Upper lobe of left lung (tissue), 6 donors: Measurements from ENCODE around the gene FGF14. TPM values are rescaled to one million over a fixed set of nuclear protein-coding genes. Genes with fewer than 3 reads are reported as not detected.

ENCODE experiments used
- ATAC-seq, 2 donors: fragments of 200-7000 bp; cut with Tn5 transposase; one replicate each; pipeline ENCODE4 v1.9.1; 2022; ENCODE audit warnings: mild to moderate bottlenecking in 2 of 2, moderate library complexity in 2 of 2; ENCODE audit not compliant: low FRiP score in 2 of 2
- DNase-seq, 2 donors: peaks; one replicate each; pipeline ENCODE4 v3.0.0-alpha.2; 2019 to 2020
- H3K27ac ChIP-seq, 4 donors: fragments of 200-600 bp; sonication (generic); one replicate each; pipeline ENCODE4 v1.5.1; 2016 to 2019
- H3K27me3 ChIP-seq, 4 donors: fragments of 200-600 bp; sonication (generic); one replicate each; pipeline ENCODE4 v1.5.1; 2017 to 2019
- H3K36me3 ChIP-seq, 4 donors: fragments of 200-600 bp; sonication (generic); one replicate each; pipeline ENCODE4 v1.5.1; 2016 to 2019
- H3K4me1 ChIP-seq, 4 donors: fragments of 200-600 bp; sonication (generic); one replicate each; pipeline ENCODE4 v1.5.1; 2018 to 2019
- H3K4me3 ChIP-seq, 4 donors: fragments of 200-600 bp; sonication (generic); one replicate each; pipeline ENCODE4 v1.5.1; 2017 to 2019; ENCODE audit warnings: mild to moderate bottlenecking in 2 of 4, moderate library complexity in 1 of 4
- H3K9me3 ChIP-seq, 4 donors: fragments of 200-600 bp; sonication (generic); one replicate each; pipeline ENCODE4 v1.5.1; 2018 to 2019
- EP300 ChIP-seq, 4 donors: sonication (generic); formaldehyde crosslinking; IDR thresholded peaks; one replicate each; pipeline ENCODE4 v1.5.1; 2017; ENCODE audit warnings: antibody characterized with exemption in 4 of 4, control low read depth in 2 of 4
- POLR2A ChIP-seq, 4 donors: fragments of 450-650 bp; IDR thresholded peaks; one replicate each; pipeline ENCODE4 v1.5.1; 2016 to 2017; ENCODE audit warnings: antibody characterized with exemption in 4 of 4, mild to moderate bottlenecking in 2 of 4
- POLR2AphosphoS5 ChIP-seq, 2 donors: sonication (generic); formaldehyde crosslinking; IDR thresholded peaks; one replicate each; pipeline ENCODE4 v1.5.1; 2017; ENCODE audit warnings: antibody characterized with exemption in 2 of 2
- WGBS, 2 donors: methylation state at CpG; one replicate each; pipeline ENCODE4 v1.1.5; 2017 to 2018; 5-methylcytosine and 5-hydroxymethylcytosine counted together
- total RNA-seq, 6 donors: library from RNA; depleted of rRNA in 4 of 6; stranded (reverse); fragments of >200 nt in 4 of 6; gene quantifications; one replicate each; pipeline versions ENCODE4 v1.1.0 to v1.2.1, GENCODE V29; 2016 to 2021
- TF ChIP-seq, protein P1 (sequence below), 6 experiments: fragments of 450-650 bp in 4 of 6; fragments of 200-600 bp in 2 of 6; sonication (generic) in 2 of 6; IDR thresholded peaks; one replicate each; pipeline ENCODE4 v1.5.1; 2016 to 2019; ENCODE audit warnings: antibody characterized with exemption in 6 of 6
- donor health status: DM: no; HTN: no; CAD: no; lungs with moderate emphysema.
- donor health status: DM: no; HTN: yes; CAD: no; lungs with severe emphysema.

The FGF14 gene
- total RNA-seq, 6 donors from 2014 or later: 0.80 to 8.4 (median 4.1) TPM

DNA sequence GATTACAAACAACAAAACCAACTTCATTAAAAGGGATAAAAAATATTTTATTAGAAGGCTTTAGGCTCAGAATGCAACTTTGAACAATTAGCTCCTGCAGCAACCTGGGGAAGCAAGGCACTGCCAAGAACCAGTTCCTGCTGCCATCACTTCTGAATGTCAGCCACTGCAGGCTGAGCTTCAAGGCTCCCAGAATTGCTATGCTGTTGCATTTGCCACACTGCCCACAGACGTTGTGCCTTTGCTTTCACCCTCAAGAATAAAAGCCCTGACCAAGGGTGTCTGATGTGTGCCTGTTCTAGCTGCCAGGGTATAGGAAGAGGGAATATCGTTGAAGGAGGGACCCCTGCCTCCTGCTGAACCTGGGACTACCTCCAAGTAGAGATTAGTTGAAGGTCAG is 711.0 kb downstream of the FGF14 start:
- ATAC-seq (no peak), DNase-seq (no peak)
- TF ChIP-seq POLR2A (IDR thresholded peaks at IDR 0.05) (no peak), EP300 (IDR thresholded peaks at IDR 0.05) (no peak), POLR2AphosphoS5 (IDR thresholded peaks at IDR 0.05) (no peak)
- TF ChIP-seq, protein P1, sequence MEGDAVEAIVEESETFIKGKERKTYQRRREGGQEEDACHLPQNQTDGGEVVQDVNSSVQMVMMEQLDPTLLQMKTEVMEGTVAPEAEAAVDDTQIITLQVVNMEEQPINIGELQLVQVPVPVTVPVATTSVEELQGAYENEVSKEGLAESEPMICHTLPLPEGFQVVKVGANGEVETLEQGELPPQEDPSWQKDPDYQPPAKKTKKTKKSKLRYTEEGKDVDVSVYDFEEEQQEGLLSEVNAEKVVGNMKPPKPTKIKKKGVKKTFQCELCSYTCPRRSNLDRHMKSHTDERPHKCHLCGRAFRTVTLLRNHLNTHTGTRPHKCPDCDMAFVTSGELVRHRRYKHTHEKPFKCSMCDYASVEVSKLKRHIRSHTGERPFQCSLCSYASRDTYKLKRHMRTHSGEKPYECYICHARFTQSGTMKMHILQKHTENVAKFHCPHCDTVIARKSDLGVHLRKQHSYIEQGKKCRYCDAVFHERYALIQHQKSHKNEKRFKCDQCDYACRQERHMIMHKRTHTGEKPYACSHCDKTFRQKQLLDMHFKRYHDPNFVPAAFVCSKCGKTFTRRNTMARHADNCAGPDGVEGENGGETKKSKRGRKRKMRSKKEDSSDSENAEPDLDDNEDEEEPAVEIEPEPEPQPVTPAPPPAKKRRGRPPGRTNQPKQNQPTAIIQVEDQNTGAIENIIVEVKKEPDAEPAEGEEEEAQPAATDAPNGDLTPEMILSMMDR (IDR thresholded peaks at IDR 0.05): no peak
- no peaks in the 10 kb centered on the region for H3K9me3 ChIP-seq
- H3K27me3 ChIP-seq: no peaks in the 10 kb centered on the region
- no peaks in the 10 kb centered on the region for H3K36me3 ChIP-seq
- 47 to 69% methylated on average over 2 of the region's 2 CpGs for WGBS, 2 donors
- H3K27ac ChIP-seq: no peak overlapping the region
- H3K4me1 ChIP-seq: no peaks in the 10 kb centered on the region
- H3K4me3 ChIP-seq: no peak overlapping the region

DNA sequence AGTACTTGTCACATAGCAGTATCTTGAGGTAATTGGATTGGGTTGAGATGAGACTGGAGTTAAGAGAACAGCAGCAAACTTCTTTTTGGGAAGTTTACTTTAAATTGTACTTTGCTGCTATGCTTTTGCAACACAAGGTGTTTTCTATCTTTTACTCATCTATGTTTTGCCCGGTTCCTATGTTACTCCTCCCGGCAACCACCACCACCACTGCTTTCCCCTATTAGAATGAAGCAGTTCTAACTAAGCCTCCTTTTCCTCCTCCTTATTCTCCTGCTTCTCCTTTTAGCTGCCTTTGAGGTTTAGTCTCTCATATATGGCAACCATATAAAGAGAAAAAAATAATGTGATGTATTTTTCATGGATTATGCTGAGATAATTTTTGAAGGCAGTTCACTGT is 715.8 kb downstream of the FGF14 start:
- WGBS, 2 donors: 83 to 92% methylated on average over 2 of the region's 2 CpGs
- H3K27ac ChIP-seq: no peak overlapping the region
- no peaks in the 10 kb centered on the region for H3K36me3 ChIP-seq
- no peaks in the 10 kb centered on the region for H3K9me3 ChIP-seq
- H3K4me1 ChIP-seq: no peaks in the 10 kb centered on the region
- DNase-seq (no peak), ATAC-seq (no peak)
- H3K27me3 ChIP-seq: no peaks in the 10 kb centered on the region
- no peak overlapping the region for H3K4me3 ChIP-seq
- no peak for TF ChIP-seq POLR2AphosphoS5 (IDR thresholded peaks at IDR 0.05)
- TF ChIP-seq, protein P1 (IDR thresholded peaks at IDR 0.05): no peak
- TF ChIP-seq EP300 (IDR thresholded peaks at IDR 0.05): no peak
- no peak for TF ChIP-seq POLR2A (IDR thresholded peaks at IDR 0.05)

DNA sequence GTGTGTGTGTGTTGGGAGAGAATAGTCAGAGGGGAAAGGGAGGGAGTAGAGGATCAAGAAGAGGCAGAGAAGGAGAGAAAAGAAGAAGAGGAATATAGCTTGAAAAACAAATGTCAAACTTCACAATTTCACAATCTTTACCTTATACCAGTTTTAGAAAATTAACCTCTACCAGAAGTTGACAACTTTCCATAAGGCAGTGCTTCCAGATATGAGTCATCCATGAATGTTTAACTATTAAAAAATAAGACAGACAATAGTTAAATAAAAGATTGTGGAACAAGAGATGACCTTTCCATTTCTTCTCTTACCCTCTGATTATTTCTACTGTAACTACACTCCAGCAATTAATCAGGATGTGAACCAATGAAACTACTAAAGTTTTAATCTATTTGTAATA is 720.0 kb downstream of the FGF14 start:
- no peak overlapping the region for H3K4me3 ChIP-seq
- H3K36me3 ChIP-seq: no peaks in the 10 kb centered on the region
- no peaks in the 10 kb centered on the region for H3K27me3 ChIP-seq
- no peaks in the 10 kb centered on the region for H3K9me3 ChIP-seq
- ATAC-seq (no peak), DNase-seq (no peak)
- H3K4me1 ChIP-seq: no peaks in the 10 kb centered on the region
- TF ChIP-seq, protein P1 (IDR thresholded peaks at IDR 0.05): no peak
- TF ChIP-seq POLR2AphosphoS5 (IDR thresholded peaks at IDR 0.05) (no peak), POLR2A (IDR thresholded peaks at IDR 0.05) (no peak), EP300 (IDR thresholded peaks at IDR 0.05) (no peak)
- no peak overlapping the region for H3K27ac ChIP-seq

DNA sequence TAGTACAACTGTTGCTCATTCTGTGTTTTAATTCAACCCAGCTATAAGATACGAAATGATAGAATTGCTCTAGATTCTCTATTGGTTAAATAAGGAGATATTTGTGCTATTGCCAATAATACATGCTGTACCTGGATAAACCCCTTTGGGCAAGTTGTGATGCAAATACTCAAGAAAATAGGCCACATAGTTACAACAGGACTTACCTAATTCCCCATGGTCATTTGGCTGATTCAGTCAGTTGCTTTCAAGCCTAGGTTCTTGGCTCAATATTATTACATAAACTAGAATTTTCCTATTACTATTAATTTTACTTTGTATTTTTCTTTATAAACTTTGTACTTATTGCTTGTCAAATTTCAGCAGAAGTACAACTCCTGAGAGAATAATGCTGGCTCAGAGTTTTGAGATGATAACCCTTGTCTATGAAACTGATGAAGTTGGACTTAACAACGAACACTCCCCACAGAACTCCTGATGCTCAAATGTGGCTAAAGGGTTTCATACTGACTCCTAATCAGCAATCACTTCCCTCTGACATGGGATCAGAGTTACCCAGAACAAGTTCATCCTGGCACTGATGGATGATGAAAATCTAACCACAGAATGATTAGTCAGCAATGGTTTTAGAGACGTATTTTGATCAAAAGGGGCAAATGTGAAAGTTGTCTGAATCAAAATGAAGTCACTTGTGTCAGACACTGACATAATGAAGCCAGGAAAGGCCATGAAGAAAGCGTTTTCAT is 728.3 kb downstream of the FGF14 start:
- whole genome bisulfite sequencing, 2 donors: 51 to 66% methylated on average over 4 of the region's 4 CpGs
- no peak overlapping the region for H3K4me3 ChIP-seq
- no peaks in the 10 kb centered on the region for H3K4me1 ChIP-seq
- no peak overlapping the region for H3K27ac ChIP-seq
- no peaks in the 10 kb centered on the region for H3K36me3 ChIP-seq
- TF ChIP-seq, protein P1 (IDR thresholded peaks at IDR 0.05): no peak
- no peak for TF ChIP-seq POLR2A (IDR thresholded peaks at IDR 0.05)
- no peak for TF ChIP-seq POLR2AphosphoS5 (IDR thresholded peaks at IDR 0.05)
- TF ChIP-seq EP300 (IDR thresholded peaks at IDR 0.05): no peak
- DNase-seq: no peak
- no peaks in the 10 kb centered on the region for H3K27me3 ChIP-seq
- H3K9me3 ChIP-seq: no peaks in the 10 kb centered on the region
- ATAC-seq: peak in 1 of 2 donors; percentile 23

DNA sequence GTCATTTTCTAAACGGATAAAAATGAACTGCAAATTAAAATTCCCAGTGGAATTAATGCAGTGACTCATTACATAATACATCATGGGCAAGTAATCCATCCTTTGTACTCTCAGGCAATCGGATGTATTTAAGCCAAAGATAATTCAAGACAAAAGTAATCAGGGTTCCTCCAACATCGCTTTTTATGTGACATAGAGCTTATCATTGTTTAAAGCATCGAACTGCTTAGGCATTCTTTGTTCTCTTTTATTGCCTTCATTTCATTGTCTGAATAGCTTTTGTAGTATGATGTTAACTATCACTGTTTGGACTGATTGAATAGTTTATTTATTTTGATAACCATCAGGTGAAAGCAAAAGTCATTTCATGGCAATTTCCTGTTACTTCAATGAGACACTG is 740.0 kb downstream of the FGF14 start:
- ATAC-seq (no peak), DNase-seq (no peak)
- 45 to 49% methylated on average over 4 of the region's 4 CpGs for WGBS, 2 donors
- TF ChIP-seq EP300 (IDR thresholded peaks at IDR 0.05): no peak
- TF ChIP-seq POLR2AphosphoS5 (IDR thresholded peaks at IDR 0.05): no peak
- TF ChIP-seq, protein P1 (IDR thresholded peaks at IDR 0.05): no peak
- TF ChIP-seq POLR2A (IDR thresholded peaks at IDR 0.05): no peak
- Histone ChIP-seq H3K27me3 (no peaks in the 10 kb centered on the region), H3K27ac (no peak overlapping the region), H3K4me1 (no peaks in the 10 kb centered on the region), H3K36me3 (no peaks in the 10 kb centered on the region), H3K9me3 (no peaks in the 10 kb centered on the region), H3K4me3 (no peak overlapping the region)
